Stimulated activated CD4-positive, alpha-beta T cell treated with anti-CD3 and anti-CD28 coated beads, Interleukin-4, amount 100 ng/mL, for 48 hours (primary cell): Measurements from ENCODE around the gene FOXL2NB.

Source experiments
- DNase-seq, 2 donors: peaks; one replicate each; pipeline ENCODE4 v3.0.0-alpha.2; 2020; ENCODE audit warnings: low read depth in 2 of 2

The FOXL2NB gene

GRCh38 chr3:138933068-138933668, 13.8 kb upstream of the FOXL2NB start:
- DNase-seq, result no peak

- DNase-seq, result no peak
Observed at GRCh38 chr3:138933981-138934691, 12.9 kb upstream of the FOXL2NB start.

DNA sequence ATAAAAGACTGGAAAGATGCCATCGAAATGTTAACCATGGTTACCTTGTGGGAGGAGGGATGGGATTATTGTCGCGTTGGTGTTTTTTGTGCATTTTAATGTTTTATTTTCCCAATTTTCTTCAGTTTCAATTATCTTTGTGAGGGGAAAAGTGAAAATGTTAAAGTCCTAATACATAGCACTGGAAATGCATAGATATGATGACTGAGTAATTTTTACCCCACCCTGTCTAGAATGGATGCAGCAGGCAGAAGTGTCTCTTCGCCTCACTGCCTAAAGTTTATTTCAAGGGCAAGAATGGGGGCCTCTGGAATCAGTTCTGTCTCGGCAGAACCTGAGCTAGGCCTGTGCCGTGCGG, 11.5 kb upstream of the FOXL2NB start:
- DNase-seq, result no peak

DNA sequence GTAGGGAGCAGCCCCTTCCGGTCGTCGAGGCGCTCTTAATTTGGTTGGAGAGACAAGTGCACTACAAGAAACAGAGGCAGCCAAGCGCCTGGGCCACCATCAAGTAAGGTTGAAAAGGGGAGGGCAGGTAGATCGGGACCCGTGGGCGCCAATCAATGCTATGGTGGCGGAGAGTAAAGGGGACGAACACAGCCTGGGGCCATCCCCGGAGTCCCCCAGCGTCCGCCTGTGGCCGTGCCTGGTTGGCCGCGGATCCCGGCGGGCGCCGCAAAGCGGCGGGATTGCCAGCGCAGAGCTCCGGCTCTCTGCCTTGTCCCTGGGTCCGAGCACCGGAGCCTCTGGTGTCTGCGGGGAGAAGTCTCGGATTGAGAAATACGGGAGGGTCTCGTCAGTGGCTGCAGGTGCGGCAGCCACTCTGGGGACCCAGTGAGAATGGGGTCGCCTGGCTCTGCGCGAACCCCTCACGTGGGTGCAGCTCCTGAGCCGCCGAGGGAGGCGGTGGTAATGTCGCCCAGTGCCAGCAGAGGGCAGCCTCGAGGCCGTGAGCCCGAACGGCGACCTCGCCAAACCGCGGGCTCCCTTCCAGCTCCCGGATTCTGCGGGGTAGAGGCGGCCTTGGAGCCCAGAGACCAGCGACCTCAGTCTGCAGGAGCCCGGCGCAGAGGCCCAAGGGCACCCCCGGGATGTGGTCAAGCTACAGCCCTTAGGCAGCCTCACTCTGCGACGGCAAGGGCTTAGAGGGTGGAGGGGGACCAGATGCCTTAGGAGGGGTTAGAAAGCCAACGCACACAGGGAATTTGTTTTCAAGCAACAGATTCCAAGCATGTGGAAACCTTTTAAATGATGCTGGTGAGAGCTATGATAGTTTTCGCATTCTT, 10.9 kb upstream of the FOXL2NB start:
- DNase-seq, result peak; percentile 69 to 75

DNA sequence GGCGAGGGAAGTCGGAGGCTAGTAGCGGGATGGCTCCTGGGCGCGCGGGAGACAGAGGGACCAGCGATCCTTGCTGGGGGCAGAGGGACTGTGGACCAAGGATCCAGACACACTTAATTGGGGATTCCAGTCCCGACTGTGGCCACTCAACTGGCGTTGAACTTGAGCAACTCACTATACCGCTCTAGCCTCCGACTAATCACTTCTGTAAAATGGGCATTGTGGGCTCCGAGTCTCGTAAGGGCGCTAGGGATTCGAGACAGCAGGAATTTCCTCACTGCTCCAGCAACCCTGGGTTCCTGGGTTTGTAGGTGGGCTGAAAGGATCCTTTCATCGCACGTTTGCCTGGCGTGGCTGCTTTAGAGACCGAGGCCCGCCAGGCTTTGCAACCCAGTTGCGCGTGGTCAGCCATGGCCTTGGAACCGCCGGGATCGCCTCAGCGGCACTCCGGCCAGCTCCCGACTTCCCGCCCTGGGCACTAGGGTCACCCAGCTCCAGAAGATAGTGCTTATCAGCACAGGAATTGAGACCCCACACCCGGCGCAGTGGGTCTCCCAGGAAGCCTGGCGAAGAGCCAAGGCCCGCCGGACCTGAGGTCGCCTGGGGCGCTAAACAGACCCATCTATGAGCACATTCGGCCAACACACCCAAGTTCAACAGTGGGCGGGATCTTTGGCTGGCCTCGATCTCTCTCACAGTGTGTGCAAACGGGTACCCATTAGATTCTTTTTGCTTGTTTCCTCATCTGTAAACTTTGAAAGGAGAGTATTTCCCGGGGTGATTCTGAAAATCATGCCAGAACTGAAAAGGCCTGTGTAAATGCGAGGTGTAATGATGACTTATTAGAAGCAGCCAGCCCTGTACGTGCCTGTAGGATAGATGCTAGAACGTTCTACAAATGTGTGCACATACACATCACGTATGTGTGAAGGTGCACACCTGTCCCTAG, 10.0 kb upstream of the FOXL2NB start:
- no peak for DNase-seq

DNA sequence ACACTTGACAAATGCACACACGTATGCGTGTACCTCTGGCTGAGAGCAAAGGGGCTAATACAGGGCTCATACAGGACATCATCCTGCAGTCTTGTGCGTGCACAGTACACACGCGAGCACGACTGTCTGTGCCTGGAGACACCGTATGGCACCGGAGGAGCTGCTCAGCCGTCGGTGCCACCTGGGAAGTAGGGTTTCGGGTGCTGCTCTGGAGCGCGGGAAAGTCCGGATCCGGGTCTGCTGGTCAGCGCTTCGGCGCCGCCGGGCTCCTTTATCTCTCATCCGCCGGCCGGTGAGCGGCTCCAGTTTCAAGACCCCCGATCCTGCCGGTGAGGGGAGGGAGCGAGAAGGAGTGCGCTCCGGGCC, 9.3 kb upstream of the FOXL2NB start:
- no peak for DNase-seq

DNA sequence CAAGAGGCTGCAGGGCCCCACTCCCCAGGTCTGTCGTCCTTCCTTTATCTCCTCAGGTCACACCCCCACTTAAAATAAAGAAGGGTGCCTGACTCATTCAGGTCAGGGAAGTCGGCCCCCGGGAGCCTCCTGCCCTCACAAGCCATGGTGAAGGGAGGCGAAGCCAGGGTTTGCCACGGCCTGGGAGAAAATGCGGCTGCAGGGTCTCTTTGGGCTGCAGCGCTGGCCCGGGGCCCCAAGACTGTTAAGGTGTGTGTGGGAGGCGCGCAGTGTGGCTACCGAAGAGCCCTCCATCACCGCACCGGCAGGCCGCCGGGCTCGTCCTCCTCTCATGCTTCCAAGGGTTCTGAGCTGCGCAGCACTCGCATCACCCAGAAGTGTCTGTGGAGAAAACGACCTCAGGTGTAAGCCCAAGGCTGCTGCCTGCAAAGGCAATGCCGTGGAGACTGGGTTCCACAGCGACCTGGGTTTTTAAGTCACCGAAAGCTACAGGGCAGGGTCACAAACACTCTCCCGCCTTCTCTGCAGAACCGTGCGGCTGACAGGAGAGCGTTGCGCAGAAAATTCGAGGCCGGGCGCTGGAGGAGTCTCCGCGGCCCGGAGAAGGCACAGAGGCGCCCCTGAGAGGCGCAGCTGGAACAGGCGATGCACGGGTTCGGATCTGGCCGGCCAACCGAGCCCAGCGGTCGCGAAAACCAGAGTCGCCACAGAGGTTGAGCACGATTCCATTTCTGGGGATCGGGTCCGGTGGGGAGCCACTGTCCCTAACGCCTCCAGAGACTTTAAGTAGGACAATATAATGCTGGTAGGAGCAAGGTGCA, 8.8 kb upstream of the FOXL2NB start:
- DNase-seq, result no peak

DNA sequence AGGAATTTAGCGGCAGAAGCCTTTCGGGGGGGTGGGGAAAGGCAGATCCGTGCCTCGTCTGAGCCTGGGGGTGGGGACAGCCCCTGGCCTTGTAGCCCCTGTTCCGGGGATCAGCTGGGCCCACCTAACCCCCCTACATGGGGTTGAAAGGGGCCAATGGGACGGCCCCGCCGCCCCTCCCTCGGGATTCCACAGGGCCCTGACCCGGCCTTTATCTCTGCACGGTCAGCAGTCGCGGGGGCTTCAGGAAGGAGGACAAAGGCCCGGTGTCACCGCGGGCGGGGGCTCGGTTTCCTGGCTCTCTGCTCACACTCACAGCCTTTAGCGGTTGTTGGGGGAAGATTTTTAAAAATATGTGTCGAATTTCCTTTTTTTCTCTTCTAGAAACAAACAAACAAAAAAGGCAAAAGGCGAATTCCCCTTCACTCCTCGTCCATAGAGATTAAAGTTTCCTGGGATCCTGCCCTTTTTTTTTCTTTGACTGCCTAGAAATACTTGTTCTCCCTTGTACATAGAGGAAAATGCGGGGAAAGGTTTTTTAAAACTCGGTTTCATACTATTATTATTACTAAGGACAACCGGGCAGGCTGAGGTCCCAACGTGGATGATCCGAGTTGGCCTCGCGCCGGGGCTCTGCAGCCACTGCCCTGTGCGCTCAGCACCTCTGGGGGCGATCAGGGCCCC, 8.0 kb upstream of the FOXL2NB start:
- DNase-seq, result no peak

- no peak for DNase-seq
Observed at GRCh38 chr3:138939561-138940241, 7.3 kb upstream of the FOXL2NB start.

- DNase-seq, result no peak
Observed at GRCh38 chr3:138940446-138940845, 6.6 kb upstream of the FOXL2NB start.

DNA sequence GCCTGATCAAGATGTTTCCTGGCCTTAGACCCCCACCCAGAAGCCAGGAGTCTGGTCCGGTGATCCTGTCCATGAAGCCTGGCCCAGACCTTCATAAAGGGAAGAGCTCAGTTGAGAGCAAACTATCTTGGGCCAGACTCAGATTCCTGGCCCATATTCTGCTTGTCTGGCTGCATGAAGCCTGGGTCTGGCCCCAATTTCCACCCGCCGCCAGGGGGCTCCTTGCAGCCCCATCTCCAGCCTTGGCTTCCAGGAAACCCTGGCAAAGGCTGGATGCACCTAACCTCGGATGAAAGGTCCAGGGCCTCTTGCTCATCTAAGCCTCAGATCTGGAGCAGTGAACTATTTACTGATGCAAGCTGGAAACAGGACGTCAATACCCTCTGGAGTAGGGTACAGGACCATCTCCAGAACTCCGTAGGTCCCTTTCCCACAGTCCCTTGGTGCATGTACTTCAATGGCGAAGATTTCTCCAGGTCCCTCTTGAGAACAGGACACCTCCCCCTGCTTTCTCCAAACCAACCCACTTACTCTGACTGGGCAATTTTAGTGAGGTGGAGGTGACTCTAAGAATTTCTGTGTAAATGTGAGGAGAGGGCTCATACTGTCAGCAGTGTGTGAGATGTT, 5.6 kb upstream of the FOXL2NB start:
- no peak for DNase-seq

DNA sequence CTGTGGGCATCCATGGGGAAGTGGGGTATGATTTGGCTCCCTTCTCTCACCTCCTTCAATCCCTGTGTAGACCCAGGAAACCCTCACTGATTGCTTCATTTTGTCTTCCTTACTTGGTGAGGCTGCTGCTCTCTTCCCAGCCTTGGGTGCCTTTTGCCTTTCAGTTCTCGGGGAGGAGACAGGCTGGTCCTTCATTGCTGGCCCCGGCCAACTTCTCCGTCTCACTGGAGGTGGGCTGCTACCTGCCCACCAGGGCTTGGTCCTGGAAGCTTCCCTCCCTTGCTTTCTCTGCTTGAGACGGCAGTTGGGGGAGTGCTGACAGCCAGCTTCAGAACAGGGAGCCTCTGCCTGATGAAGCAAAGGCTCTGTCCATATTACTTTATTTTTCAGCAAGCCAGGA, 4.7 kb upstream of the FOXL2NB start:
- no peak for DNase-seq

- DNase-seq, result no peak
Observed at GRCh38 chr3:138942861-138943623, 4.0 kb upstream of the FOXL2NB start.

- DNase-seq, result no peak
Observed at GRCh38 chr3:138943724-138944653, 3.0 kb upstream of the FOXL2NB start.

DNA sequence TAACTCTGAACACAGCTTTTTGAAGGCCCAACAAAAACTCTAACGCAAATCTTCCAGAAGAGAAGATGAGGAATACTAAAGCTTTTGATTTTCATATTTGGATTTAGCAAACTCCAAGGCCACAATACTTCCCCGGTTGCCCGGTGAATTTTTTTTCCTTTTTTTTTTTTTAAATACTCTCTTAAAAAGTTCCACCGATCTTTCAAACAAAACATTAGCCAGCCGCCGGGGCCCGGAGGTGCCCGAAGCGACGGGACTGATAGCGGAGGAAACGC, 2.4 kb upstream of the FOXL2NB start:
- no peak for DNase-seq

- DNase-seq, result no peak
Observed at GRCh38 chr3:138944929-138945708, 1.9 kb upstream of the FOXL2NB start.
